Skeletal muscle tissue (tissue), 4 donors: ENCODE data around the gene CABP2. TPM values are rescaled to one million over a fixed set of nuclear protein-coding genes. Genes with fewer than 3 reads are reported as not detected.

Experiments
- H3K27ac ChIP-seq: one replicate; pipeline ENCODE4 v1.7.0; 2013; ENCODE audit warnings: mild to moderate bottlenecking, low read depth, low read length, inconsistent platforms
- H3K27me3 ChIP-seq, 3 donors: one replicate each; pipeline ENCODE4 v1.7.0; 2013; ENCODE audit warnings: low read length in 3 of 3; ENCODE audit not compliant: control insufficient read depth in 3 of 3, insufficient read depth in 3 of 3
- H3K36me3 ChIP-seq, 3 donors: one replicate each; pipeline ENCODE4 v1.7.0; 2013; ENCODE audit warnings: low read length in 3 of 3; ENCODE audit not compliant: control insufficient read depth in 3 of 3, insufficient read depth in 3 of 3
- H3K4me1 ChIP-seq, 3 donors: one replicate each; pipeline ENCODE4 v1.7.0; 2013; ENCODE audit warnings: low read length in 3 of 3, mild to moderate bottlenecking in 3 of 3; ENCODE audit not compliant: control insufficient read depth in 3 of 3, insufficient read depth in 3 of 3
- H3K4me3 ChIP-seq, 3 donors: one replicate each; pipeline ENCODE4 v1.7.0; 2013; ENCODE audit warnings: low read length in 3 of 3
- H3K9ac ChIP-seq, 3 donors: one replicate each; pipeline ENCODE4 v1.7.0; 2013; ENCODE audit warnings: low read length in 3 of 3, mild to moderate bottlenecking in 3 of 3, moderate library complexity in 2 of 3, low read depth in 1 of 3
- H3K9me3 ChIP-seq, 3 donors: one replicate each; pipeline ENCODE4 v1.7.0; 2013; ENCODE audit warnings: low read length in 3 of 3; ENCODE audit not compliant: control insufficient read depth in 3 of 3
- total RNA-seq: library from RNA; depleted of rRNA; stranded (reverse); fragments of >200 nt; gene quantifications from one replicate; pipeline ENCODE4 v1.2.3, GENCODE V29; 2014
- donor health status: Osteomylitis.

The CABP2 gene
- total RNA-seq, 1 donor from 2014 or later, result not detected

DNA sequence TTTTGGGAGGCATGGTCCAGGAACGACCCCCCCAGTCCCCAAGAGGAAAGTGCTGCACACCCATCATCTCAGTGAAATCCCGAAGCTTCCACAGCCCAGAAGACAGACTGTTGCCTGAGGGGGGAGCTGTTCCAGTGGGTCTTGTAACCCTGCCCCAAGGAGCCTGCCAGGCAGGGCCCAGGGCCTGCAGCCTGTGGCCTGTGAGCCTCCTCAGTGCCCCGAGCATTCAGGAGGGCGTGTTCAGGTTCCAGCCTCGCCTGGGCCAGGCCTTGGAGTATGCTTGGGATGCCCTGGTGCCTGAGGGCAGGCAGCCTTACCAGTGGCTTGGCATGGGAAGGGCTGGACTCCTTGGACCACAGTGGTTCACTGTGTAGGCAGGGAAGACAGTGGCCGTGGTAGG lies 18.0 kb upstream of the CABP2 start:
- Histone ChIP-seq H3K9ac (no peak overlapping the region), H3K4me1 (peaks cover 8 to 9% (median 8%) of the 10 kb centered on the region in 3 donors), H3K27ac (no peak overlapping the region)

DNA sequence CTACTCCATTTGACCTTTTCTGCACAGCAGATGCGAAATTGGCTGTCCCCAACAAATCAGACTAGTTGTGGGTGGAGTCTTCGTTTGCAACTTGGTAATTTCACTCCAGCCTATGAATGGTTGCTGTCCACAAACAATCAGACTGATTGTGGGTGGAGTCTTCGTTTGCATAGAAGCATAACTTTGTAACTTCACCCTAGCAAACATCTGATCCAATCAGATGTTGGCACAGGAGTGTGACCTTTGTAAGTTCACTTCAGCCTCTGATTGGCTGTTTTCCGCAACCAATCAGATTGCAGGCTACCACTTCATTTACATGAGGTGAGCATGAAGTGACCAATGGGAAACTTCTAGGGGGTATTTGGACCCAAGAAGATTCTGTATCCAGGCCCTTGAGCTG lies 16.3 kb upstream of the CABP2 start:
- peaks cover 0 to 3% (median 0%) of the 10 kb centered on the region in 3 donors for H3K27me3 ChIP-seq
- H3K4me1 ChIP-seq, result peaks cover 0 to under 1% (median 0%) of the 10 kb centered on the region in 3 donors
- no peaks in the 10 kb centered on the region for H3K36me3 ChIP-seq
- no peak overlapping the region for H3K27ac ChIP-seq
- no peak overlapping the region for H3K4me3 ChIP-seq
- H3K9ac ChIP-seq, result no peak overlapping the region
- no peaks in the 10 kb centered on the region for H3K9me3 ChIP-seq

More for the DNA sequence above, 18.0 kb upstream of the CABP2 start:
- Histone ChIP-seq H3K9me3 (no peaks in the 10 kb centered on the region), H3K27me3 (peaks cover 0 to 3% (median 0%) of the 10 kb centered on the region in 3 donors), H3K4me3 (no peak overlapping the region), H3K36me3 (no peaks in the 10 kb centered on the region)

DNA sequence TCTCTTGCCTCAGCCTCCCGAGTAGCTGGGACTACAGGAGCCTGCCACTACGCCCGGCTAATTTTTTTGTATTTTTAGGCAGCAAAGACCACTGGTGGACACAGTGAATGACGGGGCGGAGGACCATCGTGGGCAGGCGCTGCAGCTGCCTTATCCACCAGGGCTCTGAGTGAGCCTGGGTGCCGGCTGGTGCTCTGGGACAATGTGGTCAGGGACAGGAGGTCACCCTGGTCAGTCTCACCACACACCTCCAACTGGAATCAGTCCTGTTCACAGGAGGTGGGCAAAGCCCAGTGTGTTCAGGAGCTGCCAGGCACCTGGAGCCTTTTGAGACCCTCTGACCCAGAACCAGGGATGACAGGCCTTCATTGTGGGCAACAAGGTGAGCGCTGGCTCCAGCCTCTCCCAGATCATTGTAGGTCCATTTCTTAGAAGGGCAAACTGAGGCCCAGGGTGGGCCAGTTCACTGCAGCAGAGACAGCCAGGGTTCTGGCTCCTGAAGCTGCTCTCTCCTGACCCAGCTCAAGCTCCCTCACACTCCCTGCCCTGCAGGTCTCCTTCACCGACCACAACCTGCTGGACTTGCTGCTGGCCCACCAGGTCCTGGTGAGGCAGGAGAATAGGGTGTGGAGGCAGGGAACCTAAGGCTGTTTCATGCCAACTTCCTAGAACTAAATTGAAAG lies 15.7 kb upstream of the CABP2 start:
- Histone ChIP-seq H3K27me3 (peaks cover 0 to 3% (median 0%) of the 10 kb centered on the region in 3 donors), H3K27ac (no peak overlapping the region), H3K9ac (no peak overlapping the region), H3K4me1 (no peaks in the 10 kb centered on the region), H3K9me3 (no peaks in the 10 kb centered on the region), H3K36me3 (no peaks in the 10 kb centered on the region), H3K4me3 (no peak overlapping the region)

DNA sequence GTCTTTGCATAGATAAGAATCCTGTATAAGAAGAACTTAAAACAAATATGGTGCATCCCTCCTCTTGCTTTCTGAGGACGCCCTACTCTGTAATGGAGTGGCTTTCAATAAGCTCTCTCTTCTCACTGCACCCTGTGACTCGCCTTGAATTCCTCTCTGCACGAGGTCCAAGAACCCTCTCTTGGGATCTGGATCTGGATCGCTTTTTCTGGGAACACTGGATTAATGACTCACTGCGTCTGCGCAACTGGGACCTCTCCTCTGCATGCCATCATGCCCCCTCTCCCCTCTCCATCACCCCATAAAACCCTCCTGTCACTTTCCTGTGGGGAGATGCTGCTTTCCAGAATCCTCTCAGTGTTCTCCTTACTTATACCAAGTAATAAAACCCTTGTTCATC lies 15.1 kb upstream of the CABP2 start:
- Histone ChIP-seq H3K9ac (no peak overlapping the region), H3K4me3 (no peak overlapping the region), H3K9me3 (peaks cover 0 to 3% (median 0%) of the 10 kb centered on the region in 3 donors), H3K27ac (no peak overlapping the region), H3K36me3 (no peaks in the 10 kb centered on the region), H3K27me3 (peaks cover 0 to 3% (median 0%) of the 10 kb centered on the region in 3 donors), H3K4me1 (no peaks in the 10 kb centered on the region)

DNA sequence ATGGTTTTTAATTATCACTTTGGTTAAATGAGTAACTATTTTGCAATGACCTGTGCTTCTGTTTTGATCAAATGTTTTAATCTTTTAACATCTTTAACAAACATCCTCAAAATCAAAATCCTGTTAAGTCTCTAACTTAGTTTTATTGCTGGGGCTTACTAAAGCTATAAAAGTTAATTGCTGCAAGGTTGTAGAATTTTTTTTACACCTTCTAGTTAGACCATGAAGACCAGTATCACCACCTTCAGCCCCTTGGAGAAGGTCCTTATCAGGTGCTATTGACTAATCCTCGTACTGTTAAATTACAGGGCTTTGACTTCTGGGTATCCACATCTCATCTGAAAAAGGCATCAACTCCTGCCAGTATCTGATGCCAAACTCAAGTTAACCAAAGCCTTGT lies 12.3 kb upstream of the CABP2 start:
- Histone ChIP-seq H3K9me3 (peaks cover 0 to 3% (median 0%) of the 10 kb centered on the region in 3 donors), H3K9ac (no peak overlapping the region), H3K27ac (no peak overlapping the region), H3K27me3 (peaks cover 0 to 3% (median 0%) of the 10 kb centered on the region in 3 donors), H3K4me1 (no peaks in the 10 kb centered on the region), H3K4me3 (no peak overlapping the region), H3K36me3 (no peaks in the 10 kb centered on the region)

DNA sequence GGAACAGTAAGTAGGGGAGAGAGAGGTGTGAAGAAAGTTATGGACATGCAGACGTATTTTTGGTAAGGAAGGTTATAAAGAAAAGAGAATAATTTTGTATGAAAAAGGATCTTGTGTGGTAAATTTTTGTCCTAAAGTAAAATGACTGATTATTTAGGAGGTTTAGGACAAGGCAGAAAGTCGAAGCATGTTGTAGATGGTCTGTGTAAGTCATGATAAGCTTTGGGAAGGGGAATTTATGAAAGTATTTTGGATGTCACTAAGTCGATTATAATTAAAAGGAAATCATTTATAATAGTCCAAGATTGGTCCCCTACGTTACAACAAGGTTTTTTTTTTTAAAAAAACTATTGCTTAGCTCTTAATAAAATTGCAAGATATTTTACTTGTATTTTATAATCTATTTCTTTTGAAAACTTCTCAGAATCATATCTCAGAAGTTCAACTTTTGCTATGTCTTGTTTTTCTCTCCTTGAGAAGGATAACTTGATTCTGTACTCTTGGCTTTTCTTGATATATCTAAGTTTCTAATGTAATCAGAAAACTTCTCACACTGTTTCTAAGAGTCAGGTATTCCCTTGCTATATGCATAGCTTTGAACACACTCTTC lies 10.9 kb upstream of the CABP2 start:
- Histone ChIP-seq H3K27ac (no peak overlapping the region), H3K4me3 (no peak overlapping the region), H3K9ac (no peak overlapping the region), H3K36me3 (no peaks in the 10 kb centered on the region), H3K27me3 (peaks cover 0 to 7% (median 3%) of the 10 kb centered on the region in 3 donors), H3K4me1 (no peaks in the 10 kb centered on the region), H3K9me3 (peaks cover 0 to 3% (median 0%) of the 10 kb centered on the region in 3 donors)

DNA sequence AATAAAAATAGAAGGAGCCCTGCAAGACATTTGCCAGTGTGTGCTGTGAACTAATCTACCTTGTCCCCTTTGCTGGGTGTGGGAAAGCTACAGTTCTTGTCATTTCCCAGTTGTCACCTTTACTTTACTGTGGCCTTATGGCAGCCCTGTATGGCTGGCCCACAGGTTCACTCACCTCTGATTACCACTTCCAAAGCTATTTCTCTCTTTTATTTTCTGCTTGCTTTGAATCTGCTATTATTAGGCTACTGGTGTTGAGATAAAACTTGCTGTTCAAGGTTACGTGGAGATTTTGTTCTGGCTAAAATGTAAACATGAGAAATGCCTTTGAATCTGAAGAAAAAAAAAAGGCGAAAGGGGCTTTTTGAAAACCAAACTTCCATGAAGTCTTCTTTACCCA lies 9.6 kb upstream of the CABP2 start:
- peaks cover 0 to 4% (median 3%) of the 10 kb centered on the region in 3 donors for H3K27me3 ChIP-seq
- H3K9me3 ChIP-seq, result peaks cover 0 to 3% (median 0%) of the 10 kb centered on the region in 3 donors
- H3K36me3 ChIP-seq, result no peaks in the 10 kb centered on the region
- no peak overlapping the region for H3K4me3 ChIP-seq
- H3K9ac ChIP-seq, result no peak overlapping the region
- H3K27ac ChIP-seq, result no peak overlapping the region
- no peaks in the 10 kb centered on the region for H3K4me1 ChIP-seq

DNA sequence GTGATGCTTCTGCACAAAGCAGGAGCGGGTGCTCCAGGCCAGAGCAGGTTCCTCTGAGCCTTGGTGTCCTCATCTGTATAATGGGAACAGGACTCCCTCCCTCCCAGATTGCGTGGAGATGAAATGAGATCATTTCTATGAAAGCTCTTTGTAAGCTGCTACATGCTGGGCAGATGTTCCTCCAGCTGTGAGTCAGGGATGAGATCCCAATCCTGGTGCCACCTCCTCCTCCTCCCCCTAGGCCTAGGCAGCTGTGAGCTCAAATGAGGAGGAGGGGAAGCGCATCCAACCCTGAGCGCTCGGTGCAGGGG lies 7.0 kb upstream of the CABP2 start:
- peaks cover 0 to 11% (median 3%) of the 10 kb centered on the region in 3 donors for H3K27me3 ChIP-seq
- no peaks in the 10 kb centered on the region for H3K4me1 ChIP-seq
- H3K9me3 ChIP-seq, result peaks cover 0 to 3% (median 0%) of the 10 kb centered on the region in 3 donors
- H3K9ac ChIP-seq, result no peak overlapping the region
- H3K36me3 ChIP-seq, result no peaks in the 10 kb centered on the region
- H3K27ac ChIP-seq, result no peak overlapping the region
- no peak overlapping the region for H3K4me3 ChIP-seq

DNA sequence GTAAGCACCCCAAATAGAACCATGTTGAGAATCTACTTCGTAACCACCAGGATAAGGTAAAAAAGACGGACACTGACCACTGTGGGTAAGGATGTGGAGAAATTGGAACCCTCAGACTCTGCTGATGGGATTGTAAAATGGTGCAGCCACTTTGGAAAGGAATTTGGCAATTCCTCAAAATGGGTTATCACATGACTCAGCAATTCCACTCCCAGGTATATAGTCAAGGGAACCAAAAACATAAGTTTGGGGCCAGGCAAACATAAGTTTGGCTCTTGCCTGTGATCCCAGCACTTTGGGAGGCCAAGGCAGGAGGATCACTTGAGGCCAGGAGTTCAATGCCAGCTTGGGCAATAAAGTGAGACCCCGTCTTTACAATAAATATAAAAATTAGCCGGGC lies 5.1 kb upstream of the CABP2 start:
- H3K4me1 ChIP-seq, result no peaks in the 10 kb centered on the region
- H3K9me3 ChIP-seq, result no peaks in the 10 kb centered on the region
- no peak overlapping the region for H3K27ac ChIP-seq
- H3K27me3 ChIP-seq, result peaks cover 0 to 22% (median 16%) of the 10 kb centered on the region in 3 donors
- no peak overlapping the region for H3K9ac ChIP-seq
- no peaks in the 10 kb centered on the region for H3K36me3 ChIP-seq
- no peak overlapping the region for H3K4me3 ChIP-seq

DNA sequence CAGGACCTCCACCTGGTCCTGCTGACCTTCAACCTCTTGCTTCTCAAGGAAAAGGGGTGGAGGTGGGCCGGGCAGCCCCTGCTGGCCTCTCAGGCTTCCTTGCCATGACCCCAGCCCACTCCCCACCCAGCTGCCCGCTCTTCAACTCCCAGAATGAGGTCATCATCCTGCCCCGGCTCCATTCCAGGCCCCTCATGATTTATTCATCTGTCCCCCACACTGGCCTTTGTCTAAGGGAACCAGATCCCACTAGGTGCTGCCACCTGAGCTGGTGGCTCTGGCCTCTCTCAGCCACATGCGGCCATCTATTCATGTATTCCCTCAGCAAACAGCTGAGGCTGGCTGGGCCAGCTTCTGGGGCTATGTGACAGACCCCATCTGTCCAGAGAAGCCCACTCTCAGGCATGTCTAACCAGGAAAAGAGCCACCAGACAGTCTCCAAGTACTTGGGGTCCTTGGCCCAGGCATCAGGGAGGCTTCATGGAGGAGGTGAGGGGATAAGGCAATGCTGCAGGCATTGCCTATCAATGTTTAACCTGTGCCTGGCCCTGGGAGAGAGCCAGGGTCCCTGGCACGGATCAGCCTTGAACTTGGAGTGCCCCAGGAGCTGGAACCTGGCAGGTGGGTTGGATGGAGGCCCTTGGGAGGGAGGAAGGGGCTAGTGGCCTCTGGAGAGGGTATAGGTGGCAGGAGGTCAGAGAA lies 2.2 kb upstream of the CABP2 start:
- Histone ChIP-seq H3K27me3 (peaks cover 0 to 22% (median 16%) of the 10 kb centered on the region in 3 donors), H3K9ac (no peak overlapping the region), H3K4me3 (no peak overlapping the region), H3K9me3 (no peaks in the 10 kb centered on the region), H3K4me1 (no peaks in the 10 kb centered on the region), H3K36me3 (no peaks in the 10 kb centered on the region), H3K27ac (no peak overlapping the region)
